Nucleus accumbens (tissue), 56 donors: ENCODE results near the gene ENOSF1.
"Not testable (repeated sequence)": the region's sequence is repeated elsewhere in the genome, so short reads cannot be mapped to it uniquely, and the experiment has no call there.

Experiments
- DNase-seq, 56 donors: peaks; one replicate each; lab custom pipeline; 2025; lab: John Stamatoyannopoulos, UW

Gene ENOSF1

GRCh38 chr18:712401-713134, at the start of gene ENOSF1:
Gene ENOSF1, minus strand, starts transcription at chr18:712630. Its CDS starts 43 bp downstream, at chr18:712587.
- DNase-seq, result peak in 51 of 56 donors; percentile 5 to 85 (median 66)

DNA sequence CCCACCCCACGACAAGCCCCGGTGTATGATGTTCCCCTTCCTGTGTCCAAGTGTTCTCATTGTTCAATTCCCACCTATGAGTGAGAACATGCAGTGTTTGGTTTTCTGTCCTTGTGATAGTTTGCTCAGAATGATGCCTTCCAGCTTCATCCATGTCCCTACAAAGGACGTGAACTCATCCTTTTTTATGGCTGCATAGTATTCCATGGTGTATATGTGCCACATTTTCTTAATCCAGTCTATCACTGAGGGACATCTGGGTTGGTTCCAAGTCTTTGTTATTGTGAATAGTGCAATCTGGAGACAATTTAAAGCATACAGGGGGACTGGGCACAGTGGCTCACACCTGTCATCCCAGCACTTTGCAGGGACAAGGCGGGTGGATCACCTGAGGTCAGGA, 47.4 kb upstream of the ENOSF1 start:
- not testable (repeated sequence) for DNase-seq

DNA sequence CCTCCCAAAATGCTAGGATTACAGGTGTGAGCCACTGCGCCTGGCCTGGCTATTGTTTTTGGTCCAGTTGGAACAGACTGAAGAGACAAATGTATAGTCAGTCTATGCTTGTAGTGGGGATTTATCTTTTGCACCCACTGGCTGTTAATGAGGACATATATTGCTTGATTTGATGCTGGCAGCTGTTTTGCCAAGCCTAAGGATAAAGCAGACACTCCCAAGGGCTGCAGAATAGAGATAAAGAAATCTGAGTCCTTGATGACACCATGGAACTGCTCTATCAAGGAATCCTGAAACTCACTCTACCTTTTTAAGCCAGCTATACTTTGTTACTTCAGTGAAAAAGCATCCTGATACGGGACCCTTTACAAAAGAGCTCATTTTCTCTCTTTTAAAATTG, 43.1 kb upstream of the ENOSF1 start:
- no peak for DNase-seq

- no peak for DNase-seq
Measured at GRCh38 chr18:754656-755055, 42.2 kb upstream of the ENOSF1 start.

DNA sequence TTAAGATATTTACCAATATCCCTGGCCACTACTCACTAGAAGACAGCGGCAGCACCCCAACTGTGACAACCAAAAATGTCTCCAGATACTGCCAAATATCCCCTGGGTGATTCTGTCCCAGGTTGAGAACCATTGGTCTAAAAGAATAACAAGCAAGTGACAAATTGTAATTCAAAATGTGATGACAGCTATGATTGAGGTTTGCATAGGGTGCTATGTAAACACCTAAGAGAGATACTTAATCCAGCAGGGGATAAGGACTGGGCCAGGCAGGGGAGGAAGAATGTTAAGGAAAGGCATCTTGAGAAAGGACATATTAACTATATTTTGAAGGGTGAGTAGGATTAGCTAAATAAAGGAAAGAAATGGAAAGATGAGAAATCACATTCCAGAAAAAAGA, 38.0 kb upstream of the ENOSF1 start:
- DNase-seq, result no peak

DNA sequence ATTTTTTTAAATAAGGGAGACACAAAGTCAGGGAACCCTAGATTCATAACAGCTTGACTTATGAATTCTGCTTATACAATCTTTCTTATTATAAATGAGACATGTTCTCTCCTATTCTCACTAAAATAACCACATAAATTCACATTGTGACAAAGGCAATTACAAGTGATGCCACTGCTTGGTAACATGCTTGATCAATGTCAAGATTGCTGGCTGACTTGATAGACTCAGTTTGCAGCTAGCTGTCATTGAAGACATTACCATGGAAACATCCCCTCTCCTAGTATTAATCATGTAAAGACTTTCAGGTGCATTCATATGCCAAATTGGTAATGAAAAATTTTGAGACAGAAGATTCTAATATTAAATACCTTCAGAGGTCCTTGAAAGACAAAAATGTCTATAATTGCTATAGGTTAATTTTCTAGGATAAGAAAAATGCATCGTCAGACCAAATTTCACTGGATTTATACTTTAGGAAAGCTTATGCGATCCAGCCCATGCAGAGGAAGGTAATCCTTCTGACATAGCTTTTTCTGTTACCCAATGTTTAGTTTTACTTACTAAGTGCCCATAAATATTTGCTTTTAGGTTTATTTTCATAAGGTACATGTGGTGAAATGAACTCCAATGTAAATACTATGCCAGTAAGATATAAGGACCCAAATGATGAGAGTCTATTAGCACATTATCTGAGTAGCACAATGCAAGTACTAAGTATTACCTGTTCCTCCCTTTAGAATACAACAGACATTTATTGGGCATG, 32.6 kb upstream of the ENOSF1 start:
- DNase-seq, result peak in 2 of 56 donors; percentile 2 to 11

- no peak for DNase-seq
Measured at GRCh38 chr18:741931-742512, 29.6 kb upstream of the ENOSF1 start.

- no peak for DNase-seq
Measured at GRCh38 chr18:732371-732770, 19.9 kb upstream of the ENOSF1 start.

- DNase-seq, result no peak
Measured at GRCh38 chr18:731185-731584, 18.8 kb upstream of the ENOSF1 start.

DNA sequence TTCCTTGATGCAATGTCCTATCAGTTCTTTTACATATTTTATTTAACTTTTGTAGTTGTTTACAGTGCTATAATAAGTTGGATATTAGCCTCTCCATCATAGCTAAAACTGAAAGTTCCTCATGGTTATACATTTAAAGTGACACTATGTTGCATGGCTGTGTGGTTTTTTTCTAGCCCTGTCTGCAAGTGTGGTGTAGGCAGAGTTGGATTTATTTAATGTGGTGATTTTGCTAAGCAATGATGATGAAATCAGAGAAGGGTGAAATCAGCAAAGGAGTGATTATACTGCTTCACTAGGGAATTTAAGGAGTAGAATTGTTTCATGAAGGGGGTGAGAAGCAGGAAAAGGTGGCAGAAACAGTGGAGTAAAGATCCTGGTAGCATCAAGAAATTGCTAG, 18.3 kb upstream of the ENOSF1 start:
- no peak for DNase-seq

- not testable (repeated sequence) for DNase-seq
Measured at GRCh38 chr18:730120-730519, 17.7 kb upstream of the ENOSF1 start.

DNA sequence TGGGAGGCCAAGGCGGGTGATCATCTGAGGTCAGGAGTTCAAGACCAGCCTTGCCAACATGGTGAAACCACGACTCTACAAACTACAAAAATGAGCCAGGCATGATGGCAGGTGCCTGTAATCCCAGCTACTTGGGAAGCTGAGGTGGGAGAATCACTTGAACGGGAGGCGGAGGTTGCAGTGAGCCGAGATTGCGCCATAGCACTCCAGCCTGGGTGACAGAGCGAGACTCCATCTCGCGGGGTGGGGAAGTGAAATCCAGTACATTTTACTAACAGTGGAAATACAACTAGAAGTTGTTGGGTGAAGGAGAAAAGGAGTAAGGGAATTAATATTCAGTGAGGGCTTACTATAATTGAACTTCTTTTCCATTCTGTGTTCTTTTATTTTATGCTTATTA, 13.2 kb upstream of the ENOSF1 start:
- DNase-seq, result no peak

GRCh38 chr18:723541-724080, 11.2 kb upstream of the ENOSF1 start:
- no peak for DNase-seq

- no peak for DNase-seq
Measured at GRCh38 chr18:717003-717402, 4.6 kb upstream of the ENOSF1 start.

GRCh38 chr18:715626-716025, 3.2 kb upstream of the ENOSF1 start:
- no peak for DNase-seq

GRCh38 chr18:713135-713490, 683 bp upstream of the ENOSF1 start:
- no peak for DNase-seq

- DNase-seq, result peak in 52 of 56 donors; percentile 12 to 80 (median 53)
Measured at GRCh38 chr18:711657-712400, 601 bp downstream of the ENOSF1 start.

DNA sequence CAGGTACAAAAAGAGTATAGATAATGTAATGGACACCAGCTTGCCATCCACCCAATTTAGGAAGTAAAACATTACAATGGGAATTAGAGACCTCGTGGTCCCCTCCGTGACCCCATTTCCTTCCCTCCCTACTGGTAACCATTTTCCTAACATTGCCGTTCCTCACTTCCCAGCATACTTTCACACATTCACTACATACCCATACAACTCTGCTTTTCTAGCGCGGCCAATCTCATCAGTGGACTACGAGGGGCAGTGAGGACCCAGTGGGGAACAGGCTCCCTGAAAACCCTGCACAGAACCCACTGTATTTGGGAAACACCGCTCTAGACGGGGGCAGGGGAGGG, 1.1 kb downstream of the ENOSF1 start:
- DNase-seq, result peak in 4 of 56 donors; percentile 50 to 61 (median 52)

DNA sequence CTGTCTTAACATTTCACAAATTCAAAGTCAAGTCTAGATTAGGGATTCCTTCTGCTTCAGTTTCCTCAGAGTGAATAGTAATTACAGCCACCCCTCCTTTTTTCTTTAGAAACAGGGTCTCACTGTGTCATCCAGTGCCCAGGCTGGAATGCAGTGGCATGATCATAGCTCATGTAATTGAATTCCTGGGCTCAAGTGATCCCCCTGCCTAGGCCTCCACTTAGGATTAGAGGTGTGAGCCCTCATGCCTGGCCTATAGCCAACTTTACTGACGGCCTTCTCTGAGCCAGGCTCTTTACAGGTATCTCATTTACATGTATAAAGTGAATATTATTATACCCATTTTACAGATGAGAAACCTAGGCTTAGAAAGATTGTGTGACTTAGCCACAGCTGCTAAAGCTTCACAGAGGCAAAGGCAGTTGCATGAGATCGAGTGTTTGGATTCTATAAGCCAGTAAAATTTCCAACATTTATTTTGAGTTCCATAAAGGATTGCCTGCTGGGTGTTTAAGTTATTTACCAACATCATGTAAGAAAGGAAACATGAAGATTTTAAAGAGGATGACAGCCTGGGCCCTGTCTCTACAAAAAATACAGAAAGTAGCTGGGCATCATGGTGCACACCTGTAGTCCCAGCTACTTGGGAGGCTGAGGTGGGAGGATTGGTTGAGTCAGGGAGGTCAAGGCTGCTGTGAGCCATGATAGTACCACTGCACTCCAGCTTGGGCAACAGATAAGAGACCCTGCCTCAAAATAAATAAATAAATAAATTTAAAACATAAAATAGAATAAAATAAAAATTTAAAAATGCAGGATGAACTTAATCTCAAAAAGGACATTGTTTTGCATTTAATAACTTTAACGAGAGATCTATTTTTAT, 1.8 kb downstream of the ENOSF1 start:
- no peak for DNase-seq

DNA sequence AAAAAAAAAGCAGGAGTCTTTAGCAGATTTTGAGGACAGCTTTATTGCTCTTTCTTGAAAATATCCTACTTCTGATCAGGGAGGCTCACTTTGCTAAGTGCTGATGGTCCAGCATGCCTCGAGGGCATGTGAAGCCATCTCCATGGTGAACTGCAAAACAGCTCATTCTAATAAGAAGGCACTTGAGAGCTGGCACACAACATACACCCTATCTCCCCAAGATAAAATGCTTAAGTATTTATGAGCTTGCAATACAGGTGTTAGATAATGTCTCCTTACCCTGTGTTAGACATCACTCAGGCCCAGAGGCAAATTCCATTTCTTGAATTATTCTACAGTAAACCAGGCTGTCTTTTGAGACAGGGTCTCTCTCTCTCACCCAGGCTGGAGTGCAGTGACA, 2.7 kb downstream of the ENOSF1 start:
- no peak for DNase-seq
